PC-3 (cell line): ENCODE measurements around the gene SGMS1.

ENCODE experiments used
- EZH2phosphoT487 ChIP-seq: fragments of 300-600 bp; sonication (generic); IDR thresholded peaks from 2 replicates; pipeline ENCODE4 v1.6.1; 2018; ENCODE audit warnings: mild to moderate bottlenecking, antibody characterized with exemption, low read length, borderline replicate concordance
- TF ChIP-seq, protein P1 (sequence below): fragments of 300-600 bp; sonication (generic); conservative IDR thresholded peaks from 2 replicates; pipeline ENCODE4 v1.5.1; 2017; ENCODE audit warnings: antibody characterized with exemption, low read depth, mild to moderate bottlenecking, low read length

GRCh38 chr10:50604809-50605208 is 18.9 kb downstream of the SGMS1 start:
- TF ChIP-seq, protein P1, sequence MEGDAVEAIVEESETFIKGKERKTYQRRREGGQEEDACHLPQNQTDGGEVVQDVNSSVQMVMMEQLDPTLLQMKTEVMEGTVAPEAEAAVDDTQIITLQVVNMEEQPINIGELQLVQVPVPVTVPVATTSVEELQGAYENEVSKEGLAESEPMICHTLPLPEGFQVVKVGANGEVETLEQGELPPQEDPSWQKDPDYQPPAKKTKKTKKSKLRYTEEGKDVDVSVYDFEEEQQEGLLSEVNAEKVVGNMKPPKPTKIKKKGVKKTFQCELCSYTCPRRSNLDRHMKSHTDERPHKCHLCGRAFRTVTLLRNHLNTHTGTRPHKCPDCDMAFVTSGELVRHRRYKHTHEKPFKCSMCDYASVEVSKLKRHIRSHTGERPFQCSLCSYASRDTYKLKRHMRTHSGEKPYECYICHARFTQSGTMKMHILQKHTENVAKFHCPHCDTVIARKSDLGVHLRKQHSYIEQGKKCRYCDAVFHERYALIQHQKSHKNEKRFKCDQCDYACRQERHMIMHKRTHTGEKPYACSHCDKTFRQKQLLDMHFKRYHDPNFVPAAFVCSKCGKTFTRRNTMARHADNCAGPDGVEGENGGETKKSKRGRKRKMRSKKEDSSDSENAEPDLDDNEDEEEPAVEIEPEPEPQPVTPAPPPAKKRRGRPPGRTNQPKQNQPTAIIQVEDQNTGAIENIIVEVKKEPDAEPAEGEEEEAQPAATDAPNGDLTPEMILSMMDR = no peak
- no peak for TF ChIP-seq EZH2phosphoT487
